Hepatocyte (in vitro differentiated cells): ENCODE data around the gene OR4F15.

Experiments used
- EZH2 ChIP-seq: fragments of 200-600 bp; sonication (generic); IDR thresholded peaks from 2 replicates; pipeline ENCODE4 v1.6.1; 2016; ENCODE audit warnings: antibody characterized with exemption, mild to moderate bottlenecking, borderline replicate concordance
- EZH2phosphoT487 ChIP-seq: fragments of 200-600 bp; sonication (generic); IDR thresholded peaks from one replicate; pipeline ENCODE4 v1.6.1; 2018; ENCODE audit warnings: antibody characterized with exemption, mild to moderate bottlenecking, low read depth, moderate library complexity; ENCODE audit not compliant: unreplicated experiment, severe bottlenecking
- TF ChIP-seq, protein P1 (sequence below): fragments of 200-600 bp; sonication (generic); IDR thresholded peaks from 2 replicates; pipeline ENCODE4 v1.5.1; 2016; ENCODE audit warnings: antibody characterized with exemption, mild to moderate bottlenecking; ENCODE audit not compliant: poor library complexity

GRCh38 chr15:101804941-101805340, 7.1 kb upstream of the OR4F15 start:
- TF ChIP-seq, protein P1, sequence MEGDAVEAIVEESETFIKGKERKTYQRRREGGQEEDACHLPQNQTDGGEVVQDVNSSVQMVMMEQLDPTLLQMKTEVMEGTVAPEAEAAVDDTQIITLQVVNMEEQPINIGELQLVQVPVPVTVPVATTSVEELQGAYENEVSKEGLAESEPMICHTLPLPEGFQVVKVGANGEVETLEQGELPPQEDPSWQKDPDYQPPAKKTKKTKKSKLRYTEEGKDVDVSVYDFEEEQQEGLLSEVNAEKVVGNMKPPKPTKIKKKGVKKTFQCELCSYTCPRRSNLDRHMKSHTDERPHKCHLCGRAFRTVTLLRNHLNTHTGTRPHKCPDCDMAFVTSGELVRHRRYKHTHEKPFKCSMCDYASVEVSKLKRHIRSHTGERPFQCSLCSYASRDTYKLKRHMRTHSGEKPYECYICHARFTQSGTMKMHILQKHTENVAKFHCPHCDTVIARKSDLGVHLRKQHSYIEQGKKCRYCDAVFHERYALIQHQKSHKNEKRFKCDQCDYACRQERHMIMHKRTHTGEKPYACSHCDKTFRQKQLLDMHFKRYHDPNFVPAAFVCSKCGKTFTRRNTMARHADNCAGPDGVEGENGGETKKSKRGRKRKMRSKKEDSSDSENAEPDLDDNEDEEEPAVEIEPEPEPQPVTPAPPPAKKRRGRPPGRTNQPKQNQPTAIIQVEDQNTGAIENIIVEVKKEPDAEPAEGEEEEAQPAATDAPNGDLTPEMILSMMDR, result no peak
- TF ChIP-seq EZH2 (no peak), EZH2phosphoT487 (no peak)
